GM12878 (cell line): ENCODE results near the gene ATP6V0E1. TPM values are rescaled to one million over a fixed set of nuclear protein-coding genes. Genes with fewer than 3 reads are reported as not detected.

Source experiments
- ATAC-seq: fragments of 200-7000 bp; cut with Tn5 transposase; 3 replicates; pipeline ENCODE4 v1.9.1; 2020; ENCODE audit warnings: mild to moderate bottlenecking, moderate library complexity
- BruUV-seq: library from RNA; stranded (reverse); fragments of 400-500 nt; replicated peaks from 2 replicates; lab custom pipeline; 2021; lab: Mats Ljungman, UMichigan
- CTCF ChIA-PET: fragments of 300-600 bp; sonication (Branson Sonifier 250); formaldehyde crosslinking; extraction: SDS; loops from one replicate; lab custom pipeline; 2021; ENCODE audit warnings: inconsistent platforms; lab: Yijun Ruan, JAX
- POLR2A ChIA-PET: fragments of 350-600 bp; formaldehyde crosslinking; extraction: SDS; loops from one replicate; lab custom pipeline; 2021; ENCODE audit warnings: inconsistent platforms; lab: Charles Lee
- RAD21 ChIA-PET: fragments of 300-600 bp; sonication (Branson Sonifier 250); formaldehyde crosslinking; loops from one replicate; lab custom pipeline; 2023; ENCODE audit warnings: antibody characterized with exemption; ENCODE audit not compliant: unreplicated experiment; lab: Charles Lee
- SMC1A ChIA-PET: fragments of 300-600 bp; sonication (Branson Sonifier 250); formaldehyde crosslinking; loops from one replicate; lab custom pipeline; 2023; ENCODE audit not compliant: unreplicated experiment, uncharacterized antibody; lab: Charles Lee
- DNase-seq: peaks from one replicate; pipeline ENCODE4 v3.0.0-alpha.2; 2011; ENCODE audit warnings: low read depth, low spot score
- FAIRE-seq: peaks from 3 replicates; lab custom pipeline; 2011; peaks lifted over from hg19 to GRCh38; lab: Jason Lieb, UNC
- H2AFZ ChIP-seq: 2 replicates; pipeline ENCODE4 v1.6.0; 2011; ENCODE audit warnings: low read depth, low read length, control low read depth; ENCODE audit not compliant: control insufficient read depth
- H3K27ac ChIP-seq: 2 replicates; pipeline ENCODE4 v1.5.1; 2011; ENCODE audit warnings: control low read depth; ENCODE audit not compliant: control insufficient read depth, insufficient read depth
- H3K27me3 ChIP-seq, 2 experiments: replicated peaks in 1 of 2; 2 replicates each; pipeline versions ENCODE4 v1.6.0 to v1.6.1; 2011; ENCODE audit warnings: low read length in 1 of 2; ENCODE audit not compliant: control insufficient read depth in 2 of 2, insufficient read depth in 2 of 2
- H3K36me3 ChIP-seq, 2 experiments: 2 replicates each; pipeline ENCODE4 v1.5.1; 2011; ENCODE audit warnings: low read length in 1 of 2; ENCODE audit not compliant: control insufficient read depth in 2 of 2, insufficient read depth in 2 of 2
- H3K4me1 ChIP-seq: 2 replicates; pipeline ENCODE4 v1.6.1; 2011; ENCODE audit warnings: mild to moderate bottlenecking, low read length, moderate library complexity, mixed read lengths; ENCODE audit not compliant: control insufficient read depth, insufficient read depth
- H3K4me2 ChIP-seq: 2 replicates; pipeline ENCODE4 v1.6.0; 2011; ENCODE audit warnings: control low read depth; ENCODE audit not compliant: control insufficient read depth, insufficient read depth
- H3K4me3 ChIP-seq: fragments of 200-600 bp; sonication (generic); 2 replicates; pipeline ENCODE4 v1.5.1; 2016
- H3K79me2 ChIP-seq: 2 replicates; pipeline ENCODE4 v1.6.0; 2011; ENCODE audit warnings: low read length; ENCODE audit not compliant: control insufficient read depth, insufficient read depth
- H3K9ac ChIP-seq: 2 replicates; pipeline ENCODE4 v1.8.0; 2011; ENCODE audit warnings: low read length, control low read depth, mixed read lengths; ENCODE audit not compliant: control insufficient read depth, insufficient read depth
- H3K9me3 ChIP-seq: replicated peaks from 3 replicates; pipeline ENCODE4 v1.5.1; 2011; ENCODE audit warnings: mild to moderate bottlenecking, low read length; ENCODE audit not compliant: control insufficient read depth, insufficient read depth
- H4K20me1 ChIP-seq: 2 replicates; pipeline ENCODE4 v1.6.0; 2011; ENCODE audit not compliant: control insufficient read depth, insufficient read depth
- ATF7 ChIP-seq: fragments of 450-650 bp; IDR thresholded peaks from 2 replicates; pipeline ENCODE4 v1.6.1; 2016; ENCODE audit warnings: low read depth, mild to moderate bottlenecking
- BHLHE40 ChIP-seq, 2 experiments: fragments of 450-650 bp in 1 of 2; IDR thresholded peaks; 2 replicates each; pipeline ENCODE4 v1.6.1; 2011 to 2017; ENCODE audit warnings: low read depth in 2 of 2, borderline replicate concordance in 1 of 2, improper control_type of control experiment in 1 of 2, low read length in 1 of 2, mild to moderate bottlenecking in 1 of 2
- EZH2 ChIP-seq: IDR thresholded peaks from 2 replicates; pipeline ENCODE4 v1.6.1; 2012; ENCODE audit warnings: low read depth, mild to moderate bottlenecking, control low read depth, inconsistent platforms, low read length, borderline replicate concordance; ENCODE audit not compliant: control insufficient read depth
- GATAD2B ChIP-seq: fragments of 450-650 bp; conservative IDR thresholded peaks from 2 replicates; pipeline ENCODE4 v1.6.1; 2017; ENCODE audit warnings: low read depth, mild to moderate bottlenecking, moderate library complexity
- KLF5 ChIP-seq: fragments of 450-650 bp; IDR thresholded peaks from 2 replicates; pipeline ENCODE4 v1.6.1; 2014; ENCODE audit warnings: mild to moderate bottlenecking; ENCODE audit not compliant: partially characterized antibody
- NBN ChIP-seq: fragments of 450-650 bp; IDR thresholded peaks from 2 replicates; pipeline ENCODE4 v1.6.1; 2016
- SPI1 ChIP-seq: IDR thresholded peaks from 2 replicates; pipeline ENCODE4 v1.6.1; 2011; ENCODE audit warnings: low read depth, mild to moderate bottlenecking, low read length, moderate library complexity, borderline replicate concordance; ENCODE audit not compliant: insufficient read depth
- TCF3 ChIP-seq: IDR thresholded peaks from 2 replicates; pipeline ENCODE4 v1.6.1; 2012; ENCODE audit warnings: low read depth, mild to moderate bottlenecking, low read length, borderline replicate concordance; ENCODE audit not compliant: insufficient read depth
- WGBS: methylation state at CpG from one replicate; pipeline ENCODE4 v1.1.6; 2016; ENCODE audit warnings: low lambda C conversion rate; ENCODE audit not compliant: insufficient replicate concordance, insufficient coverage; ENCODE audit errors: missing lambda C conversion rate; 5-methylcytosine and 5-hydroxymethylcytosine counted together
- in situ Hi-C: fragments of 300-500 bp; cut with MboI; formaldehyde crosslinking; loops from 9 replicates; pipeline ENCODE4 v1.14.3; 2018; ENCODE audit warnings: mixed read lengths
- intact Hi-C: fragments of 100-400 bp; cut with micrococcal nuclease; formaldehyde crosslinking; loops from one replicate; pipeline ENCODE4 v1.14.2; 2022; ENCODE audit not compliant: unreplicated experiment
- polyA plus RNA-seq, 11 experiments: library from polyadenylated mRNA; depleted of rRNA in 4 of 11; unstranded in 6 of 11; stranded (reverse) in 5 of 11; fragments of >200 nt; fragmentation: Nextera tagmentation in 4 of 11; fragmentation: Illumina TruSeq in 1 of 11; extraction: Ambion mirVana in 4 of 11; extraction: Trizol in 1 of 11; gene quantifications; 1 replicate in 1 of 11; 2 replicates in 10 of 11; pipeline versions ENCODE4 v1.2.1 to v1.2.3, GENCODE V29; 2011 to 2016; ENCODE audit warnings: inconsistent platforms in 2 of 11, missing spikeins in 2 of 11, low read depth in 1 of 11
- total RNA-seq, 4 experiments: library from RNA; depleted of rRNA in 3 of 4; stranded (reverse); fragments of >200 nt in 3 of 4; fragmentation: Illumina TruSeq in 1 of 4; extraction: Trizol in 1 of 4; gene quantifications; 2 replicates each; pipeline versions ENCODE4 v1.2.1 to v1.2.3, GENCODE V29; 2013 to 2021
- TF ChIP-seq, protein P1 (sequence below): fragments of 450-650 bp; IDR thresholded peaks from 2 replicates; pipeline ENCODE4 v1.6.1; 2017; ENCODE audit warnings: antibody characterized with exemption, mild to moderate bottlenecking, moderate library complexity
- TF ChIP-seq, protein P2 (sequence below): fragments of 450-650 bp; IDR thresholded peaks from 2 replicates; pipeline ENCODE4 v1.6.1; 2017; ENCODE audit warnings: mild to moderate bottlenecking, low read depth, inconsistent platforms; ENCODE audit not compliant: poor library complexity, severe bottlenecking
- TF ChIP-seq, protein P3 (sequence below): fragments of 450-650 bp; IDR thresholded peaks from 2 replicates; pipeline ENCODE4 v1.6.1; 2016; ENCODE audit warnings: mild to moderate bottlenecking, moderate library complexity, borderline replicate concordance
- TF ChIP-seq, protein P4 (sequence below): fragments of 450-650 bp; IDR thresholded peaks from 2 replicates; pipeline ENCODE4 v1.6.1; 2017; ENCODE audit warnings: borderline replicate concordance

Gene ATP6V0E1
- total and polyA plus RNA-seq, 10 of the 15 experiments (the other 5 are each of a cell fraction or from before 2014, with no cell fraction given): 143 to 787 (median 306) TPM

GRCh38 chr5:172979778-172980177 is 3.8 kb upstream of the ATP6V0E1 start:
- Histone ChIP-seq H3K4me1 (no peaks in the 10 kb centered on the region), H3K4me2 (no peak overlapping the region), H3K9ac (no peak overlapping the region), H4K20me1 (no peaks in the 10 kb centered on the region; the same call in 1 of the 2 replicates), H3K4me3 (no peak overlapping the region), H3K9me3 (no peaks in the 10 kb centered on the region), H3K27ac (no peak overlapping the region), H2AFZ (no peak overlapping the region), H3K27me3 (no peaks in the 10 kb centered on the region), H3K79me2 (peaks cover 15% of the 10 kb centered on the region), H3K36me3 (no peaks in the 10 kb centered on the region)
- DNase-seq (no peak), FAIRE-seq (no peak), ATAC-seq (no peak)
- CTCF ChIA-PET: interaction anchor here (1.0 to 4.2 kb wide), 7 partner anchors 80 to 351 kb away, joined by 3 to 22 read pairs (median 7); partner anchors contain the start of gene BNIP1
- WGBS: 72% methylated on average over 4 of the region's 4 CpGs
- SMC1A ChIA-PET: interaction anchor here (1.0 to 1.9 kb wide), 3 partner anchors 56 to 314 kb away, joined by 3 to 5 read pairs (median 4); no protein-coding TSS in a partner anchor
- intact Hi-C loops (loop anchor here (2.0 kb wide), 1 partner anchor 307 kb away; no protein-coding TSS in a partner anchor), in situ Hi-C loops (loop anchor here (5.0 to 10.0 kb wide), 5 partner anchors 163 to 605 kb away; partner anchors contain the start of gene BNIP1)
- RAD21 ChIA-PET: interaction anchor here (1.2 to 1.6 kb wide), 5 partner anchors 55 to 302 kb away, joined by 3 to 6 read pairs (median 4); no protein-coding TSS in a partner anchor
- POLR2A ChIA-PET: interaction anchor here (0.7 to 0.8 kb wide), 2 partner anchors 52 to 173 kb away, joined by 3 to 4 read pairs; no protein-coding TSS in a partner anchor
- BruUV-seq: no TSS peak
- TF ChIP-seq EZH2 (no peak), NBN (no peak), GATAD2B (no peak), BHLHE40 (IDR thresholded peaks at IDR 0.05; ENCODE audit: borderline replicate concordance in 1 of 2, low read depth in 2 of 2, low read length in 1 of 2) (no peak), KLF5 (no peak), SPI1 (no peak), ATF7 (no peak), TCF3 (no peak)
- TF ChIP-seq, protein P1, sequence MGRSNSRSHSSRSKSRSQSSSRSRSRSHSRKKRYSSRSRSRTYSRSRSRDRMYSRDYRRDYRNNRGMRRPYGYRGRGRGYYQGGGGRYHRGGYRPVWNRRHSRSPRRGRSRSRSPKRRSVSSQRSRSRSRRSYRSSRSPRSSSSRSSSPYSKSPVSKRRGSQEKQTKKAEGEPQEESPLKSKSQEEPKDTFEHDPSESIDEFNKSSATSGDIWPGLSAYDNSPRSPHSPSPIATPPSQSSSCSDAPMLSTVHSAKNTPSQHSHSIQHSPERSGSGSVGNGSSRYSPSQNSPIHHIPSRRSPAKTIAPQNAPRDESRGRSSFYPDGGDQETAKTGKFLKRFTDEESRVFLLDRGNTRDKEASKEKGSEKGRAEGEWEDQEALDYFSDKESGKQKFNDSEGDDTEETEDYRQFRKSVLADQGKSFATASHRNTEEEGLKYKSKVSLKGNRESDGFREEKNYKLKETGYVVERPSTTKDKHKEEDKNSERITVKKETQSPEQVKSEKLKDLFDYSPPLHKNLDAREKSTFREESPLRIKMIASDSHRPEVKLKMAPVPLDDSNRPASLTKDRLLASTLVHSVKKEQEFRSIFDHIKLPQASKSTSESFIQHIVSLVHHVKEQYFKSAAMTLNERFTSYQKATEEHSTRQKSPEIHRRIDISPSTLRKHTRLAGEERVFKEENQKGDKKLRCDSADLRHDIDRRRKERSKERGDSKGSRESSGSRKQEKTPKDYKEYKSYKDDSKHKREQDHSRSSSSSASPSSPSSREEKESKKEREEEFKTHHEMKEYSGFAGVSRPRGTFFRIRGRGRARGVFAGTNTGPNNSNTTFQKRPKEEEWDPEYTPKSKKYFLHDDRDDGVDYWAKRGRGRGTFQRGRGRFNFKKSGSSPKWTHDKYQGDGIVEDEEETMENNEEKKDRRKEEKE: no peak
- TF ChIP-seq, protein P2, sequence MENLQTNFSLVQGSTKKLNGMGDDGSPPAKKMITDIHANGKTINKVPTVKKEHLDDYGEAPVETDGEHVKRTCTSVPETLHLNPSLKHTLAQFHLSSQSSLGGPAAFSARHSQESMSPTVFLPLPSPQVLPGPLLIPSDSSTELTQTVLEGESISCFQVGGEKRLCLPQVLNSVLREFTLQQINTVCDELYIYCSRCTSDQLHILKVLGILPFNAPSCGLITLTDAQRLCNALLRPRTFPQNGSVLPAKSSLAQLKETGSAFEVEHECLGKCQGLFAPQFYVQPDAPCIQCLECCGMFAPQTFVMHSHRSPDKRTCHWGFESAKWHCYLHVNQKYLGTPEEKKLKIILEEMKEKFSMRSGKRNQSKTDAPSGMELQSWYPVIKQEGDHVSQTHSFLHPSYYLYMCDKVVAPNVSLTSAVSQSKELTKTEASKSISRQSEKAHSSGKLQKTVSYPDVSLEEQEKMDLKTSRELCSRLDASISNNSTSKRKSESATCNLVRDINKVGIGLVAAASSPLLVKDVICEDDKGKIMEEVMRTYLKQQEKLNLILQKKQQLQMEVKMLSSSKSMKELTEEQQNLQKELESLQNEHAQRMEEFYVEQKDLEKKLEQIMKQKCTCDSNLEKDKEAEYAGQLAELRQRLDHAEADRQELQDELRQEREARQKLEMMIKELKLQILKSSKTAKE: no peak
- TF ChIP-seq, protein P3, sequence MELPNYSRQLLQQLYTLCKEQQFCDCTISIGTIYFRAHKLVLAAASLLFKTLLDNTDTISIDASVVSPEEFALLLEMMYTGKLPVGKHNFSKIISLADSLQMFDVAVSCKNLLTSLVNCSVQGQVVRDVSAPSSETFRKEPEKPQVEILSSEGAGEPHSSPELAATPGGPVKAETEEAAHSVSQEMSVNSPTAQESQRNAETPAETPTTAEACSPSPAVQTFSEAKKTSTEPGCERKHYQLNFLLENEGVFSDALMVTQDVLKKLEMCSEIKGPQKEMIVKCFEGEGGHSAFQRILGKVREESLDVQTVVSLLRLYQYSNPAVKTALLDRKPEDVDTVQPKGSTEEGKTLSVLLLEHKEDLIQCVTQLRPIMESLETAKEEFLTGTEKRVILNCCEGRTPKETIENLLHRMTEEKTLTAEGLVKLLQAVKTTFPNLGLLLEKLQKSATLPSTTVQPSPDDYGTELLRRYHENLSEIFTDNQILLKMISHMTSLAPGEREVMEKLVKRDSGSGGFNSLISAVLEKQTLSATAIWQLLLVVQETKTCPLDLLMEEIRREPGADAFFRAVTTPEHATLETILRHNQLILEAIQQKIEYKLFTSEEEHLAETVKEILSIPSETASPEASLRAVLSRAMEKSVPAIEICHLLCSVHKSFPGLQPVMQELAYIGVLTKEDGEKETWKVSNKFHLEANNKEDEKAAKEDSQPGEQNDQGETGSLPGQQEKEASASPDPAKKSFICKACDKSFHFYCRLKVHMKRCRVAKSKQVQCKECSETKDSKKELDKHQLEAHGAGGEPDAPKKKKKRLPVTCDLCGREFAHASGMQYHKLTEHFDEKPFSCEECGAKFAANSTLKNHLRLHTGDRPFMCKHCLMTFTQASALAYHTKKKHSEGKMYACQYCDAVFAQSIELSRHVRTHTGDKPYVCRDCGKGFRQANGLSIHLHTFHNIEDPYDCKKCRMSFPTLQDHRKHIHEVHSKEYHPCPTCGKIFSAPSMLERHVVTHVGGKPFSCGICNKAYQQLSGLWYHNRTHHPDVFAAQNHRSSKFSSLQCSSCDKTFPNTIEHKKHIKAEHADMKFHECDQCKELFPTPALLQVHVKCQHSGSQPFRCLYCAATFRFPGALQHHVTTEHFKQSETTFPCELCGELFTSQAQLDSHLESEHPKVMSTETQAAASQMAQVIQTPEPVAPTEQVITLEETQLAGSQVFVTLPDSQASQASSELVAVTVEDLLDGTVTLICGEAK: no peak
- TF ChIP-seq, protein P4, sequence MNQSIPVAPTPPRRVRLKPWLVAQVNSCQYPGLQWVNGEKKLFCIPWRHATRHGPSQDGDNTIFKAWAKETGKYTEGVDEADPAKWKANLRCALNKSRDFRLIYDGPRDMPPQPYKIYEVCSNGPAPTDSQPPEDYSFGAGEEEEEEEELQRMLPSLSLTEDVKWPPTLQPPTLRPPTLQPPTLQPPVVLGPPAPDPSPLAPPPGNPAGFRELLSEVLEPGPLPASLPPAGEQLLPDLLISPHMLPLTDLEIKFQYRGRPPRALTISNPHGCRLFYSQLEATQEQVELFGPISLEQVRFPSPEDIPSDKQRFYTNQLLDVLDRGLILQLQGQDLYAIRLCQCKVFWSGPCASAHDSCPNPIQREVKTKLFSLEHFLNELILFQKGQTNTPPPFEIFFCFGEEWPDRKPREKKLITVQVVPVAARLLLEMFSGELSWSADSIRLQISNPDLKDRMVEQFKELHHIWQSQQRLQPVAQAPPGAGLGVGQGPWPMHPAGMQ: no peak
